MCF 10A (cell line): ENCODE measurements around the gene RAD51B. TPM values are rescaled to one million over a fixed set of nuclear protein-coding genes. Genes with fewer than 3 reads are reported as not detected.

ENCODE experiments used
- BruUV-seq: library from RNA; stranded (reverse); fragments of 400-500 nt; replicated peaks from 2 replicates; lab custom pipeline; 2021; lab: Mats Ljungman, UMichigan
- CTCF ChIA-PET: fragments of 300-600 bp; sonication (Branson Sonifier 250); formaldehyde crosslinking; extraction: SDS; loops from one replicate; lab custom pipeline; 2021; ENCODE audit warnings: antibody characterized with exemption, inconsistent platforms; lab: Yijun Ruan, JAX
- POLR2A ChIA-PET: fragments of 300-600, 350-650 bp; sonication (Branson Sonifier 250); formaldehyde crosslinking; extraction: SDS; loops from one replicate; lab custom pipeline; 2020; ENCODE audit warnings: antibody characterized with exemption, inconsistent platforms; lab: Yijun Ruan, JAX
- DNase-seq: peaks from one replicate; pipeline ENCODE4 v3.0.0-alpha.2; 2018; ENCODE audit not compliant: unreplicated experiment
- H3K27ac Mint-ChIP-seq: one replicate; pipeline ENCODE4 v1.8.0; 2022; ENCODE audit warnings: mild to moderate bottlenecking, low read depth, mixed read lengths; ENCODE audit not compliant: unreplicated experiment
- H3K27me3 Mint-ChIP-seq: one replicate; pipeline ENCODE4 v1.8.0; 2022; ENCODE audit warnings: mixed read lengths; ENCODE audit not compliant: insufficient read depth, unreplicated experiment
- H3K36me3 Mint-ChIP-seq: one replicate; pipeline ENCODE4 v1.8.0; 2022; ENCODE audit warnings: mild to moderate bottlenecking, moderate library complexity, mixed read lengths; ENCODE audit not compliant: insufficient read depth, unreplicated experiment
- H3K4me1 Mint-ChIP-seq: one replicate; pipeline ENCODE4 v1.8.0; 2022; ENCODE audit warnings: mixed read lengths; ENCODE audit not compliant: insufficient read depth, unreplicated experiment
- H3K4me3 Mint-ChIP-seq: one replicate; pipeline ENCODE4 v1.8.0; 2022; ENCODE audit warnings: mild to moderate bottlenecking, moderate library complexity, mixed read lengths; ENCODE audit not compliant: unreplicated experiment
- H3K9me3 Mint-ChIP-seq: one replicate; pipeline ENCODE4 v1.8.0; 2022; ENCODE audit warnings: mixed read lengths; ENCODE audit not compliant: unreplicated experiment
- intact Hi-C: fragments of 100-400 bp; cut with micrococcal nuclease; formaldehyde crosslinking; loops from 2 replicates; pipeline ENCODE4 v1.14.1; 2022
- total RNA-seq: library from RNA; stranded (reverse); gene quantifications from 2 replicates; pipeline ENCODE4 v1.2.3, GENCODE V29; 2022
- TF ChIP-seq, protein P1 (sequence below): fragments of 200-600 bp; IDR thresholded peaks from one replicate; pipeline ENCODE4 v1.8.0; 2022; ENCODE audit warnings: antibody characterized with exemption, mild to moderate bottlenecking; ENCODE audit not compliant: unreplicated experiment

The RAD51B gene
- total RNA-seq, 1 experiment from 2014 or later, result 14.6 TPM

DNA sequence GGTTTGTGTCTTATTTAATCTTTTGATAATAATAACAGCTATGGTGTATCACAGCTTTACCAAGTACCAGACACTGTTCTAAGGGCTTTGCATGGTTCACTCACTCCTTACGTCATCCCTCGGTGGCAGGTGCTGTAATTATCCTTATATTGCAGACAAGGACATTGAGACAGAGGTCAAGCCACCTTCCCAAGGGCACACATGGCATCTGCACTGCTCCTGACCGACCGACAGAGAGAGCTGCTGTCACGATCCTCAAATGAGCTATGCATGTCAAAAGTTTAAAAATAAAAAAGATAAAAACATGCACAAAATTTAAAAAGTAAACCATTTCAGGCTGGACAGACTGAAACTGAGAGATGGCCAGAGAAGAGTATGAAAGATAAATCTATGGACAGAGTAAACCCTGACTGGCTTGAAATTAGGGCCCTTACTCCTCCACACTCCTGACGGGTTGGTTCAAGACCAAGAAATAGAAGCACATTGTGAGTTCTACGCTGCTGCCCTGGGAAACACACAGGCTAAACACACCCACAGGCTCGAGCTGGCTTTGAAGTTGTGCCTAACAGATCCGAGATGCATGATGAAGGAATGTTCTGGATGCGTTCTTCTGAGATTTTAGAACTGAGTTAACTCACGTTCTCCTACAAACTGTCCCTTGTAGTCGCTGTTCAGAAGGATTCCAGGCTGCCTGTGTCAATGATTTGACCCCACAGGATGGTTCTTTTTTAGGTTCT, 704.6 kb downstream of the RAD51B start:
- Mint-ChIP-seq H3K27me3 (no peaks in the 10 kb centered on the region), H3K36me3 (peaks cover 14% of the 10 kb centered on the region), H3K9me3 (no peaks in the 10 kb centered on the region), H3K27ac (no peak overlapping the region), H3K4me3 (no peak overlapping the region), H3K4me1 (peaks cover 52% of the 10 kb centered on the region)
- BruUV-seq, result no TSS peak
- ChIA-PET POLR2A (interaction anchor here (0.6 to 7.3 kb wide), 4 partner anchors 11 to 24 kb away, joined by 3 to 81 read pairs (median 6); no protein-coding TSS in a partner anchor), CTCF (interaction anchor here (0.5 to 0.6 kb wide), 2 partner anchors 16 to 40 kb away, joined by 3 read pairs; no protein-coding TSS in a partner anchor)
- no peak for DNase-seq
- intact Hi-C loops, result no loop called here
- TF ChIP-seq, protein P1, sequence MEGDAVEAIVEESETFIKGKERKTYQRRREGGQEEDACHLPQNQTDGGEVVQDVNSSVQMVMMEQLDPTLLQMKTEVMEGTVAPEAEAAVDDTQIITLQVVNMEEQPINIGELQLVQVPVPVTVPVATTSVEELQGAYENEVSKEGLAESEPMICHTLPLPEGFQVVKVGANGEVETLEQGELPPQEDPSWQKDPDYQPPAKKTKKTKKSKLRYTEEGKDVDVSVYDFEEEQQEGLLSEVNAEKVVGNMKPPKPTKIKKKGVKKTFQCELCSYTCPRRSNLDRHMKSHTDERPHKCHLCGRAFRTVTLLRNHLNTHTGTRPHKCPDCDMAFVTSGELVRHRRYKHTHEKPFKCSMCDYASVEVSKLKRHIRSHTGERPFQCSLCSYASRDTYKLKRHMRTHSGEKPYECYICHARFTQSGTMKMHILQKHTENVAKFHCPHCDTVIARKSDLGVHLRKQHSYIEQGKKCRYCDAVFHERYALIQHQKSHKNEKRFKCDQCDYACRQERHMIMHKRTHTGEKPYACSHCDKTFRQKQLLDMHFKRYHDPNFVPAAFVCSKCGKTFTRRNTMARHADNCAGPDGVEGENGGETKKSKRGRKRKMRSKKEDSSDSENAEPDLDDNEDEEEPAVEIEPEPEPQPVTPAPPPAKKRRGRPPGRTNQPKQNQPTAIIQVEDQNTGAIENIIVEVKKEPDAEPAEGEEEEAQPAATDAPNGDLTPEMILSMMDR, result no peak

DNA sequence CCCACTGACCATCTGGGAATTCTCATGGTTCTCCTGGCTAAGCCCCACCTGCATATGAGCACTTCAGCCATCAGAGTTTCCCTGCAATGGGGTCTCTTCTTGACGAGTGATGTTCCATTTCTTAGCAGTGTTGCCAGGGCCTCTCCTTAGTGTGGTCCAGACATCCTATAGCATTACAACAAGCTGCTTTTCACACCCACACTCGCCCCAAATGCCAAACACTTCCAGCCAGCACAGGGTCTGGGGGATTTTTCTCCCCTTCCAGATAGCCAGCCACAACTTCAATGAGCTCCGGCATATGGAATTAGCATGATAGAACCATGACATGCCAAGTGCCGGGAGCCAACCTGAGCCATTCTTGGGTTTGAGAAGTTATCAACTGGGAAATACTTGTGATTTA, 705.9 kb downstream of the RAD51B start:
- Mint-ChIP-seq H3K4me3 (no peak overlapping the region), H3K4me1 (peaks cover 42% of the 10 kb centered on the region), H3K27me3 (no peaks in the 10 kb centered on the region), H3K9me3 (peaks cover 7% of the 10 kb centered on the region), H3K27ac (peak overlapping the region; percentile 91), H3K36me3 (peaks cover 9% of the 10 kb centered on the region)
- POLR2A ChIA-PET, result interaction anchor here (0.6 to 7.3 kb wide), 7 partner anchors 10 to 780 kb away, joined by 3 to 81 read pairs (median 8); no protein-coding TSS in a partner anchor
- DNase-seq, result no peak
- intact Hi-C loops, result no loop called here
- TF ChIP-seq, protein P1, result no peak
- CTCF ChIA-PET, result interaction anchor here (0.6 kb wide), 2 partner anchors 136 to 581 kb away, joined by 3 read pairs; no protein-coding TSS in a partner anchor
- no TSS peak for BruUV-seq

DNA sequence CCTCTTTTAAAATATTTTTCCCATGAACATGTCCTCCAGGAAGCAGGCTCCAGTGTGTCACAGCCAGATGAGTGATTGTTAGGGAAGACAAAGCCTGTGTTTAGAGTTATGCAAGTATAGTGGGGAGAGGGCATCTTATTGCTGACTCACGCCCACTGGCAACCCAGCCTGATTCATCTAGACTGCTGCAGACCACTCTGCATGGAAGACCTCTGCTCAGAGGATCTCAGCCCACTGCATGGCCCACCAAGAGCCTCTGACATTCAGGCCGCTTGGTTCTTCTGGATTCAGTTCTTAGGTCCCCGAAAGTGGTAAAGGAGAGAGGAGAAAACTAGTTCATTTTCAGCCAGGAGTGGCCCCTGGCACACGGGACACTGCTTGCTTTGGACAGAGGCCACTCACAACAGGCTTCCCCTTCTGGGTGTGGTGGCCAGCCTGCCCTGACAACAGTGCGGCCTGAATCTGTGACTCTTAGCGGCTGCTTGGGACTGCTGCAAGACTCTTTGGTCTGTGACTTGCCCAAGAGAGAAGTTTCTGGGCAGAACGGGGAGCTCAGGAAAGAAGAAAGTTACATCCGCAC, 707.0 kb downstream of the RAD51B start:
- CTCF ChIA-PET, result interaction anchor here (0.7 kb wide), 1 partner anchor 19 kb away, joined by 3 read pairs; no protein-coding TSS in a partner anchor
- H3K4me3 Mint-ChIP-seq, result no peak overlapping the region
- TF ChIP-seq, protein P1, result no peak
- peaks cover 32% of the 10 kb centered on the region for H3K4me1 Mint-ChIP-seq
- peak overlapping the region; percentile 91 for H3K27ac Mint-ChIP-seq
- DNase-seq, result peak; percentile 81
- H3K27me3 Mint-ChIP-seq, result no peaks in the 10 kb centered on the region
- H3K9me3 Mint-ChIP-seq, result peaks cover 14% of the 10 kb centered on the region
- peaks cover 9% of the 10 kb centered on the region for H3K36me3 Mint-ChIP-seq
- intact Hi-C loops, result no loop called here
- POLR2A ChIA-PET, result interaction anchor here (0.7 to 7.3 kb wide), 20 partner anchors 8 to 592 kb away, joined by 3 to 81 read pairs (median 4); partner anchors contain the start of gene ZFP36L1
- no TSS peak for BruUV-seq
